H1 (cell line): Measurements from ENCODE around the gene TMPRSS3. TPM values are rescaled to one million over a fixed set of nuclear protein-coding genes. Genes with fewer than 3 reads are reported as not detected.

ENCODE experiments used
- CTCF ChIA-PET: fragments of 300-600 bp; sonication (Branson Sonifier 250); formaldehyde crosslinking; loops from one replicate; lab custom pipeline; 2021; ENCODE audit not compliant: partially characterized antibody; lab: Charles Lee
- POLR2A ChIA-PET: fragments of 300-600 bp; sonication (Branson Sonifier 250); formaldehyde crosslinking; loops from one replicate; lab custom pipeline; 2021; ENCODE audit warnings: inconsistent platforms; ENCODE audit not compliant: partially characterized antibody; lab: Charles Lee
- DNase-seq, 2 experiments: peaks; one replicate each; pipeline versions ENCODE4 v3.0.0 to v3.0.0-alpha.2; 2010 to 2022; ENCODE audit warnings: low spot score in 2 of 2, low read depth in 1 of 2, mixed read lengths in 1 of 2
- FAIRE-seq: peaks from 2 replicates; lab custom pipeline; 2011; peaks lifted over from hg19 to GRCh38; lab: Jason Lieb, UNC
- H2AFZ ChIP-seq: 2 replicates; pipeline ENCODE4 v1.8.1; 2012; ENCODE audit warnings: low read length, inconsistent platforms
- H2AK5ac ChIP-seq: 2 replicates; pipeline ENCODE4 v1.6.1; 2013; ENCODE audit warnings: low read depth, low read length
- H2BK120ac ChIP-seq: replicated peaks from 2 replicates; pipeline ENCODE3; 2013; ENCODE audit warnings: low read depth, low read length, inconsistent platforms
- H2BK12ac ChIP-seq: 2 replicates; pipeline ENCODE4 v1.6.1; 2013; ENCODE audit warnings: low read depth, low read length
- H2BK15ac ChIP-seq: 2 replicates; pipeline ENCODE4 v1.6.1; 2013; ENCODE audit warnings: low read length
- H2BK20ac ChIP-seq: 2 replicates; pipeline ENCODE4 v1.6.1; 2013; ENCODE audit warnings: low read length
- H2BK5ac ChIP-seq: 2 replicates; pipeline ENCODE4 v1.6.1; 2013; ENCODE audit warnings: low read depth, low read length
- H3K14ac ChIP-seq: 2 replicates; pipeline ENCODE4 v1.6.1; 2013; ENCODE audit warnings: inconsistent platforms; ENCODE audit not compliant: insufficient read length
- H3K18ac ChIP-seq: 2 replicates; pipeline ENCODE4 v1.6.1; 2013; ENCODE audit warnings: low read length; ENCODE audit errors: extremely low read depth
- H3K23ac ChIP-seq: 2 replicates; pipeline ENCODE4 v1.6.1; 2013; ENCODE audit warnings: inconsistent platforms; ENCODE audit not compliant: insufficient read length
- H3K23me2 ChIP-seq: 2 replicates; pipeline ENCODE4 v1.6.1; 2013; ENCODE audit warnings: low read depth, low read length
- H3K27ac ChIP-seq: 2 replicates; pipeline ENCODE4 v1.6.1; 2011; ENCODE audit warnings: low read depth, low read length, inconsistent platforms
- H3K27me3 ChIP-seq, 4 experiments: replicated peaks in 1 of 4; 1 replicate in 1 of 4; 2 replicates in 3 of 4; pipeline versions ENCODE4 v1.6.1 to v1.8.1; 2011 to 2013; ENCODE audit warnings: low read length in 3 of 4, mild to moderate bottlenecking in 3 of 4, inconsistent platforms in 2 of 4, mixed read lengths in 2 of 4, moderate library complexity in 1 of 4; ENCODE audit not compliant: control insufficient read depth in 3 of 4, insufficient read depth in 3 of 4; ENCODE audit errors: extremely low read depth in 1 of 4
- H3K36me3 ChIP-seq, 4 experiments: 2 replicates each; pipeline versions ENCODE4 v1.6.1 to v1.8.1; 2011 to 2013; ENCODE audit warnings: mild to moderate bottlenecking in 4 of 4, low read length in 3 of 4, moderate library complexity in 2 of 4, control low read depth in 1 of 4, inconsistent platforms in 1 of 4; ENCODE audit not compliant: insufficient read depth in 4 of 4, control insufficient read depth in 2 of 4
- H3K4ac ChIP-seq: replicated peaks from 2 replicates; pipeline ENCODE3; 2013; ENCODE audit warnings: low read length, low read depth, mixed read lengths, inconsistent platforms; ENCODE audit not compliant: insufficient read length
- H3K4me1 ChIP-seq, 4 experiments: replicated peaks in 1 of 4; 1 replicate in 1 of 4; 2 replicates in 3 of 4; pipeline versions ENCODE4 v1.6.1 to v1.8.1; 2011 to 2013; ENCODE audit warnings: low read length in 3 of 4, inconsistent platforms in 2 of 4, mixed read lengths in 1 of 4; ENCODE audit not compliant: insufficient read depth in 4 of 4, control insufficient read depth in 3 of 4
- H3K4me2 ChIP-seq, 2 experiments: 2 replicates each; pipeline versions ENCODE4 v1.6.1 to v1.8.1; 2011 to 2013; ENCODE audit warnings: low read depth in 2 of 2, low read length in 2 of 2, control low read depth in 1 of 2, inconsistent platforms in 1 of 2, mild to moderate bottlenecking in 1 of 2; ENCODE audit not compliant: insufficient read depth in 1 of 2
- H3K4me3 ChIP-seq, 4 experiments: fragments of 200-600, 300-600 bp in 1 of 4; sonication (generic), shearing (Covaris generic), sonication (Bioruptor Twin) in 1 of 4; 2 replicates each; pipeline versions ENCODE4 v1.5.1 to v1.8.1; 2011 to 2016; ENCODE audit warnings: low read length in 4 of 4, low read depth in 3 of 4, control low read depth in 2 of 4, inconsistent platforms in 2 of 4, mild to moderate bottlenecking in 2 of 4, mixed read lengths in 1 of 4, moderate library complexity in 1 of 4; ENCODE audit not compliant: insufficient read depth in 2 of 4; ENCODE audit errors: extremely low read depth in 1 of 4
- H3K56ac ChIP-seq: replicated peaks from 2 replicates; pipeline ENCODE3; 2013; ENCODE audit warnings: low read depth, mild to moderate bottlenecking, mixed read lengths, low read length, inconsistent platforms; ENCODE audit not compliant: insufficient read length
- H3K79me1 ChIP-seq: 2 replicates; pipeline ENCODE4 v1.6.1; 2013; ENCODE audit warnings: low read depth, low read length, control low read depth
- H3K79me2 ChIP-seq, 2 experiments: 2 replicates each; pipeline versions ENCODE4 v1.6.1 to v1.8.1; 2012 to 2013; ENCODE audit warnings: low read length in 2 of 2, mild to moderate bottlenecking in 2 of 2, inconsistent platforms in 1 of 2; ENCODE audit not compliant: insufficient read depth in 2 of 2, control insufficient read depth in 1 of 2
- H3K9ac ChIP-seq, 4 experiments: replicated peaks in 1 of 4; 1 replicate in 1 of 4; 2 replicates in 3 of 4; pipeline versions ENCODE4 v1.6.1 to v1.8.1; 2011 to 2013; ENCODE audit warnings: low read depth in 3 of 4, low read length in 3 of 4, control low read depth in 2 of 4, mild to moderate bottlenecking in 2 of 4, moderate library complexity in 2 of 4, inconsistent platforms in 1 of 4; ENCODE audit errors: extremely low read depth in 1 of 4
- H3K9me3 ChIP-seq, 2 experiments: 2 replicates each; pipeline versions ENCODE4 v1.6.1 to v1.8.1; 2012 to 2013; ENCODE audit warnings: mild to moderate bottlenecking in 2 of 2, moderate library complexity in 2 of 2, control low read depth in 1 of 2, inconsistent platforms in 1 of 2, low read depth in 1 of 2, low read length in 1 of 2, mixed read lengths in 1 of 2; ENCODE audit not compliant: insufficient read depth in 2 of 2
- H4K20me1 ChIP-seq, 2 experiments: replicated peaks in 1 of 2; 2 replicates each; pipeline versions ENCODE3 to v1.8.1; 2011 to 2013; ENCODE audit warnings: inconsistent platforms in 2 of 2, low read length in 2 of 2, mild to moderate bottlenecking in 1 of 2; ENCODE audit not compliant: insufficient read depth in 2 of 2, control insufficient read depth in 1 of 2
- H4K5ac ChIP-seq: 2 replicates; pipeline ENCODE4 v1.6.1; 2013; ENCODE audit warnings: low read length, low read depth, mixed read lengths, inconsistent platforms; ENCODE audit not compliant: insufficient read length
- H4K8ac ChIP-seq: 2 replicates; pipeline ENCODE4 v1.8.0; 2013; ENCODE audit warnings: mild to moderate bottlenecking, moderate library complexity, low read length, inconsistent platforms; ENCODE audit not compliant: insufficient read depth; ENCODE audit errors: extremely low read depth
- H4K91ac ChIP-seq: replicated peaks from 2 replicates; pipeline ENCODE3; 2013; ENCODE audit warnings: low read length, mixed read lengths, inconsistent platforms; ENCODE audit not compliant: insufficient read length
- ATF3 ChIP-seq: IDR thresholded peaks from 2 replicates; pipeline ENCODE4 v1.6.1; 2011; ENCODE audit warnings: low read depth, mild to moderate bottlenecking, low read length; ENCODE audit not compliant: insufficient read depth
- CEBPB ChIP-seq: IDR thresholded peaks from 2 replicates; pipeline ENCODE4 v1.6.1; 2012; ENCODE audit warnings: low read depth, low read length
- CHD1 ChIP-seq: IDR thresholded peaks from 2 replicates; pipeline ENCODE4 v1.6.1; 2012; ENCODE audit warnings: low read depth, low read length, improper control_type of control experiment
- CREB1 ChIP-seq: IDR thresholded peaks from 2 replicates; pipeline ENCODE4 v1.6.1; 2012; ENCODE audit warnings: inconsistent platforms
- FOSL1 ChIP-seq: IDR thresholded peaks from 2 replicates; pipeline ENCODE4 v1.6.1; 2011; ENCODE audit warnings: mild to moderate bottlenecking, low read depth, low read length, moderate library complexity; ENCODE audit not compliant: insufficient read depth
- JUN ChIP-seq: IDR thresholded peaks from 2 replicates; pipeline ENCODE4 v1.6.1; 2011; ENCODE audit warnings: low read depth, mild to moderate bottlenecking, improper control_type of control experiment, low read length
- KDM1A ChIP-seq: fragments of 200-600, 300-600 bp; sonication (generic); IDR thresholded peaks from 2 replicates; pipeline ENCODE4 v1.7.1; 2016; ENCODE audit warnings: mild to moderate bottlenecking, low read length, borderline replicate concordance
- MAX ChIP-seq: IDR thresholded peaks from 2 replicates; pipeline ENCODE4 v1.6.1; 2012; ENCODE audit warnings: inconsistent platforms
- POLR2A ChIP-seq, 2 experiments: IDR thresholded peaks; 1 replicate in 1 of 2; 2 replicates in 1 of 2; pipeline ENCODE4 v1.6.1; 2011; ENCODE audit warnings: low read depth in 2 of 2, low read length in 2 of 2, mild to moderate bottlenecking in 2 of 2; ENCODE audit errors: control extremely low read depth in 1 of 2
- RFX5 ChIP-seq: IDR thresholded peaks from 2 replicates; pipeline ENCODE4 v1.6.1; 2011; ENCODE audit warnings: low read depth, low read length, improper control_type of control experiment, borderline replicate concordance
- RXRA ChIP-seq: IDR thresholded peaks from 2 replicates; pipeline ENCODE4 v1.6.1; 2011; ENCODE audit warnings: low read depth, mild to moderate bottlenecking, low read length, moderate library complexity; ENCODE audit not compliant: insufficient read depth
- TCF12 ChIP-seq: IDR thresholded peaks from 2 replicates; pipeline ENCODE4 v1.6.1; 2011; ENCODE audit warnings: low read depth, mild to moderate bottlenecking, low read length
- WGBS, 2 experiments: shearing (Covaris generic) in 1 of 2; methylation state at CpG; one replicate each; pipeline versions ENCODE4 v1.1.6 to v1.1.7; 2013 to 2015; ENCODE audit warnings: low lambda C conversion rate in 2 of 2, mixed read lengths in 2 of 2, inconsistent platforms in 1 of 2, low coverage in 1 of 2, missing lambda C conversion rate in 1 of 2; ENCODE audit not compliant: insufficient replicate concordance in 2 of 2, insufficient coverage in 1 of 2, insufficient read length in 1 of 2; ENCODE audit errors: extremely low coverage in 1 of 2, missing lambda C conversion rate in 1 of 2; 5-methylcytosine and 5-hydroxymethylcytosine counted together
- polyA plus RNA-seq, 7 experiments: library from polyadenylated mRNA; depleted of rRNA in 3 of 7; stranded (reverse) in 5 of 7; unstranded in 2 of 7; fragments of >200 nt in 5 of 7; fragments of 200-250 nt in 2 of 7; gene quantifications; 1 replicate in 5 of 7; 2 replicates in 1 of 7; 4 replicates in 1 of 7; pipeline versions ENCODE4 v1.2.1 to v1.2.3, GENCODE V29; 2011 to 2013; ENCODE audit warnings: missing spikeins in 2 of 7, mixed read lengths in 2 of 7
- total RNA-seq: library from RNA; stranded (reverse); fragmentation: NEBNext Ultra II Directional; extraction: Animal tissue kit (Norgen Biotek cat#: 25700); gene quantifications from 2 replicates; pipeline ENCODE4 v1.2.1, GENCODE V29; 2021
- TF ChIP-seq, protein P1 (sequence below): IDR thresholded peaks from 2 replicates; pipeline ENCODE4 v1.6.1; 2012; ENCODE audit warnings: low read length, inconsistent platforms

The TMPRSS3 gene
- total and polyA plus RNA-seq, 2 of the 8 experiments (the other 6 are each of a cell fraction or from before 2014, with no cell fraction given) = 0.38 TPM; not detected in 1

DNA sequence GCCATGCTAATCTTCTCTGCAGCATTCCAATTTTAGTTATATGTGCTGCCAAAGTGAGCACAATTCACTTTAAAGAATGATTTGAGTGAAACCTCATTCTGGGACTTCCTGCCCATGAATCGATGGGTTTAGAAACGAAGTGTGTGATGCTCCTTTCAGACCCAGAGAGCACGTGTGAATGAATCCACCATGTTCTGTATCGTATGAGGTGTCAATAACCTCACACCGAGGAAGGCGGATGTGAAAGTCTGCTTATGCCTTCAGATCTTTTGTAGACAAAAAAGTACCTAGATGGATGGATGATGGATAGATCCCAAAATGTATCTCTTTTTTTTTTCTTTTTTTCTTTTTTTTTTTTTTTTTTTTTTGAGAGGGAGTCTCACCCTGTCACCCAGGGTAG, 21.7 kb upstream of the TMPRSS3 start:
- Histone ChIP-seq H3K27me3 (no peaks in the 10 kb centered on the region), H3K27ac (no peak overlapping the region), H3K79me2 (no peaks in the 10 kb centered on the region), H3K23me2 (no peaks in the 10 kb centered on the region), H3K23ac (no peak overlapping the region), H2BK12ac (no peak overlapping the region), H2BK5ac (no peak overlapping the region), H3K4ac (no peak overlapping the region), H4K91ac (no peak overlapping the region), H4K8ac (no peak overlapping the region), H2AK5ac (no peak overlapping the region), H3K9ac (no peak overlapping the region), H3K4me1 (peaks cover 0 to 3% (median under 1%) of the 10 kb centered on the region in 4 experiments; a peak in 3 of 7 replicates), H3K36me3 (no peaks in the 10 kb centered on the region), H4K20me1 (no peaks in the 10 kb centered on the region), H3K4me2 (no peak overlapping the region), H2BK20ac (no peak overlapping the region), H4K5ac (no peak overlapping the region), H2AFZ (no peak overlapping the region), H2BK120ac (no peak overlapping the region), H3K14ac (no peak overlapping the region), H3K18ac (no peak overlapping the region), H2BK15ac (no peak overlapping the region), H3K79me1 (no peaks in the 10 kb centered on the region), H3K56ac (no peak overlapping the region), H3K9me3 (0 out of 4 replicates have a peak, but pooled peaks cover 0 to 2% of the 10 kb centered on the region in 2 experiments), H3K4me3 (no peak overlapping the region)
- ChIA-PET POLR2A (no interaction called here), CTCF (interaction anchor here (0.9 to 2.3 kb wide), 4 partner anchors 13 to 155 kb away, joined by 3 to 6 read pairs (median 4); no protein-coding TSS in a partner anchor)
- FAIRE-seq = no peak
- 91% methylated on average over 6 of the region's 6 CpGs; no CpG with 5 or more reads in 1 of the 2 experiments for WGBS, 2 experiments
- DNase-seq = no peak
- TF ChIP-seq CHD1 (no peak), CREB1 (no peak), FOSL1 (no peak), ATF3 (no peak), TCF12 (no peak), CEBPB (no peak), MAX (no peak), RFX5 (no peak), JUN (no peak), RXRA (no peak), POLR2A (IDR thresholded peaks at IDR 0.05; ENCODE audit: control extremely low read depth in 1 of 2, low read depth in 2 of 2, low read length in 2 of 2) (no peak), KDM1A (no peak)
- TF ChIP-seq, protein P1, sequence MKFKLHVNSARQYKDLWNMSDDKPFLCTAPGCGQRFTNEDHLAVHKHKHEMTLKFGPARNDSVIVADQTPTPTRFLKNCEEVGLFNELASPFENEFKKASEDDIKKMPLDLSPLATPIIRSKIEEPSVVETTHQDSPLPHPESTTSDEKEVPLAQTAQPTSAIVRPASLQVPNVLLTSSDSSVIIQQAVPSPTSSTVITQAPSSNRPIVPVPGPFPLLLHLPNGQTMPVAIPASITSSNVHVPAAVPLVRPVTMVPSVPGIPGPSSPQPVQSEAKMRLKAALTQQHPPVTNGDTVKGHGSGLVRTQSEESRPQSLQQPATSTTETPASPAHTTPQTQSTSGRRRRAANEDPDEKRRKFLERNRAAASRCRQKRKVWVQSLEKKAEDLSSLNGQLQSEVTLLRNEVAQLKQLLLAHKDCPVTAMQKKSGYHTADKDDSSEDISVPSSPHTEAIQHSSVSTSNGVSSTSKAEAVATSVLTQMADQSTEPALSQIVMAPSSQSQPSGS = no peak
